Measurements from ENCODE around the gene CX3CL1.
"Not testable (repeated sequence)": the region's sequence is repeated elsewhere in the genome, so short reads cannot be mapped to it uniquely, and the experiment has no call there.

Gene CX3CL1

GRCh38 chr16:57372372-57373116 lies at the start of gene CX3CL1:
Gene CX3CL1, plus strand, starts transcription at chr16:57372490. Its CDS starts 79 bp downstream, at chr16:57372569.
- no peak for DNase-seq

- no peak for DNase-seq
Measured at GRCh38 chr16:57324749-57325148, 47.5 kb upstream of the CX3CL1 start.

DNA sequence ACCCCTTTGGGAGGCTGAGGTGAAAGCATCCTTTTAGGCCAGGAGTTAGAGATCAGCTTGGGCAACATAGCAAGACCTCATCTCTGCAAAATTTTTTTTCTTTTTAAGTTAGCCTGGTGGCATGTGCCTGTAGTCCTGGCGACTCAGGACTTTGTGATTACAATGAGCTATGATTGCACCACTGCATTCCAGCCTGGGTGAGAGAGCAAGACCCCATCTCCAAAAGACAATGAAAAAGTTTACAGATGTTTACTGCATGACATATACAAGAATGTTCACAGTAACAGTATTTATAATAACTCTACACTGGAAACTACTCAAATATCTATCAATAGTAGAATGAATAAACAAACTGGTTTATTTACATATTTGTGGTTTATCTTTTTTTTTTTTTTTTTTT lies 46.8 kb upstream of the CX3CL1 start:
- no peak for DNase-seq

GRCh38 chr16:57329718-57330327 lies 42.5 kb upstream of the CX3CL1 start:
- no peak for DNase-seq

GRCh38 chr16:57331355-57331754 lies 40.9 kb upstream of the CX3CL1 start:
- no peak for DNase-seq

- no peak for DNase-seq
Measured at GRCh38 chr16:57333402-57333801, 38.9 kb upstream of the CX3CL1 start.

GRCh38 chr16:57335366-57335765 lies 36.9 kb upstream of the CX3CL1 start:
- DNase-seq, result no peak

GRCh38 chr16:57341062-57341440 lies 31.2 kb upstream of the CX3CL1 start:
- DNase-seq, result no peak

DNA sequence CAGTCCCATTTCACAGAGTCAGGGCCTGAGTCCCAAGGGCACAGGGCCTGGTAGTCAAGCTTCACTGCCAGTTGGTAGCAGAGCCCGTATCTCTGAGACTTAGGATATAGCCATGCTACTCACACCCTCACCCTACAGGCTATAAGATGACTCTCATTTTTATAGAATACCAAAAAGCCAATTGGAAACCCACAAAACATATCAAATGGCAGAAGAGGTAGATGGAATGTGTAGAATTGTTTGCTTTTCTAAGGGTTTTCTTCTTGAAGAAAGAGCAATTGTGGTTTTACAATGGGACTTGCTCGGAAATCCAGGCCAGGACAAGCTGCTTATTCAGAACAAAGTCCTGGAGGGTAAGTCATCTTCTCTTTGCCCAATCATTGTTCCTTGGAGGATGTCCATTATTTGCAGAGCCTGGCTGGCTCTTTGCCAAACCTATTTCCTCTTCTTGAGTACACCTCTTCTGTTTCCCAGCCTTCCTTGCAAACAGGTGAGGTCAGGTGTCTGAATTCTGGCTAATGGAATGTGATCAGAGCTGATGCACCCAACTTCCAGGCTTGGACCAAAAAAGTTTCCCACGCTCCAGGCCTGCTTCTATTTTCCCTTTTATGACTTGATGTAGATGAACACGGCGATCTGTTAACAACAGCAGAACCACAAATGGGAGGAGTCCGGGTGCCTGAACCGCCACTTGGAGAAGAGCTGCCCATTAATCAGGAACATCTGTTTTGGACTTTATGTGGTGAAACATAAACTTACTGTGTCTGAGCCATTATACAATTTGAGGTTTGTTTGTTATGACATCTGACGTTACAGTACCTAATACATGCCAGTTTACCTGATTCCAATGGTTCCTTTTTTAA lies 30.6 kb upstream of the CX3CL1 start:
- no peak for DNase-seq

DNA sequence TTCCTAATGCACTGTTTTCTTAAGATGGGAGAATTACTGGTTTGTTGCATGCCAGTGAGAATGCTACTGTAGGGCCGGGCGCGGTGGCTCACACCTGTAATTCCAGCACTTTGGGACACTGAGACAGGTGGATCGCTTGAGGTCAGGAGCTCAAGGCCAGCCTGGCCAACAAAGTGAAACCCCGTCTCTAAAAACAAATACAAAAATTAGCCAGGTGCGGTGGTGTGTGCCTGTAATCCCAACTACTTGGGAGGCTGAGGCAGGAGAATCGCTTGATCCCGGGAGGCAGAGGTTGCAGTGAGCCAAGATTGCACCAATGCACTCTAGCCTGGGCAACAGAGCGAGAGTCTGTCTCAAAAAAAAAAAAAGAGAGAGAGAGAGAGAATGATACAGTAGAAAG lies 29.7 kb upstream of the CX3CL1 start:
- DNase-seq, result not testable (repeated sequence)

DNA sequence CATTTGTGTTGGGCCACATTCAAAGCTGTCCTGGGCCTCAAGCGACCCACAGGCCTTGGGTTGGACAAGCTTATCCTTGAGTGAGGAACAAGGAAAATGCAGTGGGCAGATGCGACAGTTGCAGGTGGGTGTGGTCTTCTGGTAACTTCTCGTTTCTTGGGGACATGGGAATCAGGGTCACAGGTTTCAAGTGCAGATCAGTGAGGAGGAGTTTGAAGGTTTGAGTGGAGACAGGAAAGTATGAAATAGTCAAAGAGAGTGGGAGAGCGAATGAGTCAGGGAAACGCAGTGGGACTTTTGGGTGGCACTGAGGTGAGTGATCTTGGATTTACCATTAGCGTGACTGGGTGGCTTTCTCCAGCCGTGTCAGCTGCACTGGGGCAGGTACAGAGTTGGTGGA lies 29.1 kb upstream of the CX3CL1 start:
- DNase-seq, result no peak

GRCh38 chr16:57344094-57344493 lies 28.2 kb upstream of the CX3CL1 start:
- DNase-seq, result not testable (repeated sequence)

- DNase-seq, result no peak
Measured at GRCh38 chr16:57345021-57345420, 27.3 kb upstream of the CX3CL1 start.

- DNase-seq, result no peak
Measured at GRCh38 chr16:57345666-57346204, 26.6 kb upstream of the CX3CL1 start.

GRCh38 chr16:57347858-57348257 lies 24.4 kb upstream of the CX3CL1 start:
- DNase-seq, result no peak

DNA sequence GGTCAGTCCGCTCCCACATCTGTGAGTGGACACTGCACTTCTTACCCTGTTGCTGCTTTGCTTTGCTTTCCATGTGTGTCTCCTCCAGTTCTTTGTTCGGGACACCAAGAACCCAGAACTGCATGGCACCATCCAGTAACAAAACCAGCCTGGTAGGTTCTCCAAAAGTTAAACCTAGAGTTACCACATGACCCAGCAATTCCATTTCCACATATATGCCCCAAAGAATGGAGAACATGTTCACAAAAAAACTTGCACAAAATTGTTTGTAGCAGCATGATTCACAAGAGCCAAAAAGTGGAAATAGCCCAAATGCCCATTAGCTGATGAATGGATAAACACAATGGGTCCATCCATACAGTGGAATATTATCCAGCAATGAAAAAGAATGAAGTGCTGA lies 24.0 kb upstream of the CX3CL1 start:
- no peak for DNase-seq

DNA sequence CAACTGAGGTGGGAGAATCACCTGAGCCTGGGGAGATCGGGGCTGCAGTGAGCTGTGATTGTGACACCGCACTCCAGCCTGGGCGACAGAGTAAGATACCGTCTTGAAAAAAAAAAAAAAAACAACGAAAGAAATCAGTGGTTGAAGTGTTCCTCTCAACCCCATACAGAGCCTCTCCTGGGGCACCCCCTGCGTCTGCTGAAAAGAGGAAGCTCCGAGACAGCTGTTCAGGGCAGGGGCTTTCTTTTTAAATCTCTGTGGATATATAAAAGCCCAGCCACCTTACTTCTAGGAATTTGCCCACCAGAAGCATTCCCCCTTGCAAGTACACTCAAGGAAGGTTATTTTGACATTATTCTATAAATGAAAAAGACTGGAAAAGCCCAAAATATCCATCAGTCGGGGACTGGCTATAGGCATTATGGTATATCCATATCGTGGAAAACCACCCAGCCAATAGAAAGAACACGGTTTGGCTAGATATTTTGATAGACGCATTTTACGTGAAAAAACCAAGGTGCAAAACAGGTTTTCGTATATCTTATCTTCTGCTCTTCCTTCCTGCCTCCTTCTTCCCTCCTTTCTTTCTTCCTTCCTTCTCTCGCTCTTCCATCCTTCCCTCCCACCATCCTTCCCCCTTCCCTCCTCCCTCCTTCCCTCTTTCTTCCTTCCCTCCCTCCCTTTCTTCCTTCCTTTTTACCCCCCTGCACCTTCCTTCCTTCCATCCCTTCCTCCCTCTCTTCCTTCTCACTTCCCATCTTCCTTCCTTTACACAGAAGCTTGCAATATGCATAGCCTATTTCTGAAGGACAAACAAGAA lies 22.9 kb upstream of the CX3CL1 start:
- no peak for DNase-seq

GRCh38 chr16:57352636-57353047 lies 19.6 kb upstream of the CX3CL1 start:
- DNase-seq, result no peak

- DNase-seq, result no peak
Measured at GRCh38 chr16:57354311-57354710, 18.0 kb upstream of the CX3CL1 start.

- no peak for DNase-seq
Measured at GRCh38 chr16:57355898-57356414, 16.3 kb upstream of the CX3CL1 start.

GRCh38 chr16:57356547-57356946 lies 15.7 kb upstream of the CX3CL1 start:
- DNase-seq, result no peak

GRCh38 chr16:57357330-57358085 lies 14.8 kb upstream of the CX3CL1 start:
- no peak for DNase-seq

Data from NK-92 treated with Interleukin-12 subunit alpha and Interleukin-12 subunit beta, amount 100 ng/mL, for 24 hours (cell line).